ENCODE measurements around the gene CSRP1.

DNA sequence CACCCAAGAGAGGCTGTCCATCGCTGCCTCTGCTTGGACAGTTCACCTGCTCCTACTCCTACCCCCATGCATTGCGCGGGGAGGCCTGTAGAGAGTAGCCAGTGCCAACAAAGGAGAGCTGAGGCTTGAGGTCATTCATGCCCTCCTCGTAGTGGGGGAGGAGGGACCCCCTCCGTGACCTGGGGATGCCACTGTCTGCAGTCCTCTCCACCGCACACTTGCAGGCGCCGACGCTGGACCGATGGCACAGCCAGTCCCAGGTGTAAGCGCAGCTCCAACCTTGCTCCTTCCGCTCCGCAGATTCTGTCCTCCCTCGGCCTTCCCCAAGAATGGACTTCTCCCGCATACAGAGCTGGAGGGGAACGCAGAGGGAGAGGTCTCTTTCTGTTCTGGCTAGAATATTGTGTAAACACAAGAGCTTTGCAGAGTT lies 37.3 kb downstream of the CSRP1 start:
- TF ChIP-seq POLR2A (IDR thresholded peaks at IDR 0.05) (no peak), CTCF (IDR thresholded peaks at IDR 0.05) (no peak)
